Activated naive CD4-positive, alpha-beta T cell treated with anti-CD3 and anti-CD28 coated beads for 36 hours (primary cell): Measurements from ENCODE around the gene SMIM27. TPM values are rescaled to one million over a fixed set of nuclear protein-coding genes. Genes with fewer than 3 reads are reported as not detected.
A peak's percentile ranks its signal among the peaks of the same experiment; 100 is the strongest.
"Not testable (repeated sequence)": the region's sequence is repeated elsewhere in the genome, so short reads cannot be mapped to it uniquely, and the experiment has no call there.

Source experiments
- CTCF ChIA-PET: fragments of 350-600 bp; sonication (Branson Sonifier 250); formaldehyde crosslinking; loops from one replicate; lab custom pipeline; 2021; ENCODE audit warnings: antibody characterized with exemption; lab: Charles Lee
- DNase-seq: peaks from one replicate; pipeline ENCODE4 v3.0.0-alpha.2; 2020
- H3K27ac Mint-ChIP-seq: one replicate; pipeline ENCODE4 v1.8.0; 2021; ENCODE audit warnings: mild to moderate bottlenecking, mixed read lengths
- H3K27me3 Mint-ChIP-seq: one replicate; pipeline ENCODE4 v1.8.0; 2021; ENCODE audit warnings: low read depth, mixed read lengths
- H3K36me3 Mint-ChIP-seq: one replicate; pipeline ENCODE4 v1.8.0; 2021; ENCODE audit warnings: low read depth, mixed read lengths
- H3K4me1 Mint-ChIP-seq: one replicate; pipeline ENCODE4 v1.8.0; 2021; ENCODE audit warnings: low read depth, mixed read lengths
- H3K4me3 Mint-ChIP-seq: one replicate; pipeline ENCODE4 v1.8.0; 2021; ENCODE audit warnings: mild to moderate bottlenecking, moderate library complexity, mixed read lengths
- H3K9me3 Mint-ChIP-seq: one replicate; pipeline ENCODE4 v1.8.0; 2021; ENCODE audit warnings: mixed read lengths
- intact Hi-C: fragments of 100-400 bp; cut with micrococcal nuclease; formaldehyde crosslinking; loops from one replicate; pipeline ENCODE4 v1.15.1; 2023
- total RNA-seq, 2 experiments: library from RNA; stranded (reverse); gene quantifications; one replicate each; pipeline ENCODE4 v1.2.3, GENCODE V29; 2021

The SMIM27 gene
- total RNA-seq = 10 to 100 TPM; 25.8 to 27.1 TPM

DNA sequence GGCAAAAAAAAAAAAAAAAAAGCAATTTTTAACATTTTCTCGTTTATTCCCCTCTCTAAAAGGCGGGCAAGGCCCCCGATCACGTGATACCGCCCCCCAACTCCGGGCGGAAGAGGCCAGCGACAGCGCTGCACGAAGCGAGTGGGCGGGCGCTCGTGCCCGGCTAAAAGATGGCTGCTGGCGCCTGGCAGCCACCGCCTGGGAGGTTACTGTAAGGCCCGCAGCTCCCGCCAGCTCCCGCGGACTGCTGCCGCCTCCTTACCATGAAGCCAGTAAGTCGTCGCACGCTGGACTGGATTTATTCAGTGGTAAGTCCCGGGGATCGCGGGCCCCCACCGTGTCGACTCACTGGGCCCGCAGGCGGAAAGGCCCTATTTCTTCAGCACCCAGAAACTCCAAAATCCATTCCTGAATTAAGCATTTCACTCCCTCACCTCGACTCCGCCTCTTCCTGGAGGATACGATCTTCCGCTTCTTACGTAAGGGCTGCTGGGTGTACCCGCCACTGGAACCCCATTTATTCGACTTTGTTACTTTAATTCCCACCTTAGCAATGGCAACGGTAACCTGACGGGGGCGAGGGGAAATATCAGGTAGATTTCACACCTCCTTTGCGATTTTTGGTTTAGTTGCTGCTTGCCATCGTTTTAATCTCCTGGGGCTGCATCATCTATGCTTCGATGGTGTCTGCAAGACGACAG is at the start of gene SMIM27, which contains the start of gene TOPORS:
TSS of gene SMIM27 (plus strand) at position 156 of the 701 bp plus-strand sequence. CDS start at position 264, 108 bp downstream.
TSS of gene TOPORS (minus strand) at position 415 of the 701 bp plus-strand sequence. CDS start at position 265, 150 bp downstream.
- Mint-ChIP-seq H3K4me1 (peaks cover 43% of the 10 kb centered on the region), H3K9me3 (no peaks in the 10 kb centered on the region), H3K27ac (peak within 1 kb of the TSS; percentile 99), H3K27me3 (no peaks in the 10 kb centered on the region), H3K36me3 (peaks cover 36% of the 10 kb centered on the region), H3K4me3 (peak within 1 kb of the TSS; percentile 95)
- CTCF ChIA-PET = interaction anchor here (0.6 to 3.1 kb wide), 5 partner anchors 9 to 580 kb away, joined by 3 to 12 read pairs (median 10); partner anchors contain the start of genes NDUFB6 and RIGI
- intact Hi-C loops = loop anchor here (1.0 to 10.0 kb wide), 9 partner anchors 9 to 902 kb away; partner anchors contain the start of genes ACO1, APTX, BAG1 and NFX1
- DNase-seq = peak; percentile 91

DNA sequence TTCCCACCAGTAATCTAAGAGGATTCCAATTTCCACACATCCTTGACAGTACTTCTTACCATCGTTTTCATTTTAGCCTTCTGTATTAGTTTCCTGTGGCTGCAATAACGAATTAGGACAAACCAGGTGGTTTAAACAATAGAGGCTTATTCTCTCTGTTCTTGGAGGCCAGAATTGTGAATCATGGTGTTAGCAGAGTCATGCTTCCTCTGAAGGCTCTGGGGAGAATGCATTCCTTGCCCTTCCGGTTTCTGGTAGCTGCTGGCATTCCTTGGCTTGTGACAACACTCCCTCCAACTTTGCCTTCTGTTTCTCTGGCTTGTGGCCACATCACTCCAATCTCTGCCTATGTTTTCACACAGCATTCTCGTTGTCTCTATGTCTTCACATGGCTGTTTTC is 49.7 kb upstream of the SMIM27 start:
- no peaks in the 10 kb centered on the region for H3K9me3 Mint-ChIP-seq
- H3K27ac Mint-ChIP-seq = no peak overlapping the region
- H3K4me3 Mint-ChIP-seq = no peak overlapping the region
- intact Hi-C loops = no loop called here
- H3K36me3 Mint-ChIP-seq = peaks cover 12% of the 10 kb centered on the region
- CTCF ChIA-PET = no interaction called here
- H3K4me1 Mint-ChIP-seq = peaks cover 2% of the 10 kb centered on the region
- H3K27me3 Mint-ChIP-seq = no peaks in the 10 kb centered on the region
- DNase-seq = no peak

DNA sequence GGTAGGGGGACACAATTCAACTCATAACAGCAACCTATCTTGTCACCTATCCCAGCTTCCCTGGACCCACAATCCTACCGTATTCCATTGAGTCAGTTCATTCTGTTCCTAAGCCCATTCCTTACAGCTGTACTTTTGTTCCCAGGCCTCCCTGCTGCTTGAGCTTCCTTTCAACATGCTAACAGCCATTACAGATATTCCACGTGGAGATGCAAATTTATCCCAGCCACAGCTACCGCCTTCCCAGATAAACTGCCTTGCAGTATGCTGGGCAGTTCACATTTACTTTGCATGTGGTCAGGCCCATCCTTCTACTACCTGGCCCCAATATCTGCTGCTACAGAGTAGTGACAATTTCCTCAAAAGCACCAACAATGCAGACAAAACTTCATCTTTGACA is 49.1 kb upstream of the SMIM27 start:
- intact Hi-C loops = no loop called here
- no peak for DNase-seq
- H3K27ac Mint-ChIP-seq = no peak overlapping the region
- H3K36me3 Mint-ChIP-seq = peaks cover 10% of the 10 kb centered on the region
- H3K4me1 Mint-ChIP-seq = peaks cover 2% of the 10 kb centered on the region
- H3K27me3 Mint-ChIP-seq = no peaks in the 10 kb centered on the region
- H3K4me3 Mint-ChIP-seq = no peak overlapping the region
- CTCF ChIA-PET = no interaction called here
- H3K9me3 Mint-ChIP-seq = no peaks in the 10 kb centered on the region

DNA sequence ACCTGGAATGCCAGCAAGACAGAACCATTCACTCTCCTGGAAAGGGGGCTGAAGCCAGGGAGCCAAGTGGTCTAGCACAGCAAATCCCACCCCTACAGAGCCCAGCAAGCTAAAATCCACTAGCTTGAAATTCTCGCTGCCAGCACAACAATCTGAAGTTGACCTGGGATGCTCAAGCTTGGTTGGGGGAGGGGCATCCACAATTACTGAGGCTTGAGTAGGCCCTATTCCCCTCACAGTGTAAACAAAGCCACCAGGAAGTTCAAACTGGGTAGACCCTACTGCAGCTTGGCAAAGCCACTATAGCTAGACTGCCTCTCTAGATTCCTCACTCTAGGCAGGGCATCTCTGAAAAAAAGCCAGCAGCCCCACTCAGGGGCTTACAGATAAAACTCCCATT is 43.4 kb upstream of the SMIM27 start:
- H3K27me3 Mint-ChIP-seq = no peaks in the 10 kb centered on the region
- H3K36me3 Mint-ChIP-seq = no peaks in the 10 kb centered on the region
- DNase-seq = no peak
- peaks cover under 1% of the 10 kb centered on the region for H3K9me3 Mint-ChIP-seq
- intact Hi-C loops = no loop called here
- peaks cover 38% of the 10 kb centered on the region for H3K4me1 Mint-ChIP-seq
- no peak overlapping the region for H3K27ac Mint-ChIP-seq
- H3K4me3 Mint-ChIP-seq = no peak overlapping the region
- CTCF ChIA-PET = interaction anchor here (1.1 to 3.9 kb wide), 4 partner anchors 15 to 130 kb away, joined by 3 to 14 read pairs (median 4); no protein-coding TSS in a partner anchor

- H3K4me3 Mint-ChIP-seq = no peak overlapping the region
- peaks cover 26% of the 10 kb centered on the region for H3K4me1 Mint-ChIP-seq
- DNase-seq = no peak
- intact Hi-C loops = no loop called here
- CTCF ChIA-PET = no interaction called here
- peaks cover 17% of the 10 kb centered on the region for H3K36me3 Mint-ChIP-seq
- no peaks in the 10 kb centered on the region for H3K27me3 Mint-ChIP-seq
- no peak overlapping the region for H3K27ac Mint-ChIP-seq
- peaks cover 9% of the 10 kb centered on the region for H3K9me3 Mint-ChIP-seq
These were observed 35.9 kb upstream of the SMIM27 start for GRCh38 chr9:32516241-32516640.

GRCh38 chr9:32518276-32518675 is 33.9 kb upstream of the SMIM27 start:
- CTCF ChIA-PET = no interaction called here
- H3K9me3 Mint-ChIP-seq = peaks cover 13% of the 10 kb centered on the region
- intact Hi-C loops = no loop called here
- peaks cover 14% of the 10 kb centered on the region for H3K4me1 Mint-ChIP-seq
- peaks cover 20% of the 10 kb centered on the region for H3K36me3 Mint-ChIP-seq
- no peaks in the 10 kb centered on the region for H3K27me3 Mint-ChIP-seq
- no peak for DNase-seq
- no peak overlapping the region for H3K4me3 Mint-ChIP-seq
- no peak overlapping the region for H3K27ac Mint-ChIP-seq

DNA sequence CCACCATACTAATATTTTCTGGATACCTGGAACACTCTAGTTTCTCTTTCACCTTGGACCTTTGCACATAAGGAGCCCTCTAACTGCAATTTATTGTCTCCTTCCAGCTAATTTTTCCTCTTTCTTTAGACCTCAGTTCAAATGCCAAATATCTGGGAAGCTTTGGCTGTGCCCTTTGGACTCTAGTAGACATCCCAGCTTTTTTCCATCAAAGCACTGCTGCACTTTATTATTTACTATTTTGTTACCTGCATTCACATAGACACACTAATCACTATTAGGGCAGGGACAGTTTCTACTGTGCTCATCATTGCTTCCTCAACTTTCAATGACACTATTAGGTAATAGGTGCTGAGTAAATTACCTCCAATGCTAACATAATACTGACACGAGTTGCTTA is 28.2 kb upstream of the SMIM27 start:
- intact Hi-C loops = no loop called here
- Mint-ChIP-seq H3K27ac (no peak overlapping the region), H3K27me3 (no peaks in the 10 kb centered on the region), H3K4me1 (peaks cover 32% of the 10 kb centered on the region), H3K9me3 (peaks cover 10% of the 10 kb centered on the region), H3K4me3 (no peak overlapping the region), H3K36me3 (peaks cover 16% of the 10 kb centered on the region)
- CTCF ChIA-PET = interaction anchor here (1.2 kb wide), 1 partner anchor 15 kb away, joined by 3 read pairs; no protein-coding TSS in a partner anchor
- DNase-seq = no peak

DNA sequence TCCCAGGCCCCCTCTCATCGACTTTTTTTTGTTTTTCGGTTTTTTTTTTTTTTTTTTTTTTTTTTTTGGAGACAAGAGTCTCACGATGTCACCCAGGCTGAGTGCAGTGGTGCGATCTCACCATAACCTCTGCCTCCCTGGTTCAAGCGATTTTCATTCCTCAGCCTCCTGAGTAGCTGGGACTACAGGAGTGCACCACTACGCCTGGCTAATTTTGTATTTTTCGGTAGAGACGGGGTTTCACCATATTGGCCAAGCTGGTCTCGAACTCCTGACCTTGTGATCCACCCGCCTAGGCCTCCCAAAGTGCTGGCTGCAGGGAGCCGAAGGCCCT is 27.6 kb upstream of the SMIM27 start:
- H3K4me1 Mint-ChIP-seq = peaks cover 32% of the 10 kb centered on the region
- DNase-seq, H3K27me3 Mint-ChIP-seq, intact Hi-C loops, H3K27ac Mint-ChIP-seq: not testable (repeated sequence)
- peak overlapping the region; percentile 77 for H3K4me3 Mint-ChIP-seq
- CTCF ChIA-PET = interaction anchor here (1.0 to 2.9 kb wide), 3 partner anchors 13 to 145 kb away, joined by 3 to 33 read pairs (median 3); no protein-coding TSS in a partner anchor
- H3K9me3 Mint-ChIP-seq = peaks cover 10% of the 10 kb centered on the region
- peaks cover 16% of the 10 kb centered on the region for H3K36me3 Mint-ChIP-seq

DNA sequence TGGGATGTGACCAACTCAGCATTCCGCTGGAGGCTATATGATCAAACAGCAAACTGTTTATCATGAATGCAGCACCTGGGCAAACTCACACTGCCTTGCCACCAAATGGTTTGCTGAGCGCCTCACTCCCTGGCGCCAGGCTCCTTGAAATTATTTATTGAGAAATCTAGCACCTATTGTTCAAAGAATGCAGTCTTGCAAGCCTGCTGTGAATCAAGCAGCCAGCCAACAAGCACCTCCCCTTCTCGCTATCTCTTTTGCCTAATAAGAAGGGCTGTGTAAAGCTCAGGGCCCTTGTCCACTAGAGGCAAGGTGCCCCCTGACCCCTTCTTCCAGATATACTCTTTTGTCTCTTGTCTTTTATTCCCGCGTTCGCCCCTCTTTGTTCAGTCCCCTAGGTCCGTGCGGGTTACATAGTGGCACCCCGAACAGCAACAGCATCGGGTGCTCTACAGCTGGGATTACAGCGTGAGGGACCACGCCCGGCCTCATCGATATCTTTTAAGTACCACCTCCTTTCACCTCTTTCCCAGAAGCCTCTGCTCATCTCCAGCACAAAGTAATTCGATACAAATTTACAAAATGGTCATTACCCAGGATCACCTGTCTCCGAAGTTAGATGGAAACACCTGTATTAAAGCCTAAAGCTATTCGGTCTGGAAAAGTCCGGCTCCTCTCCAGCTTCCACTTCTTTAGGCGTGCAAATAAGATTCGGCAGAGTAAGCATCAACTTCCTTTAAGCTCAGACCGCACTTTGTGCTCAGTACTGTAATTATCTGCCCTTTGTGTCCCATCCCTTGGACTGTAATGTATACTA is 27.0 kb upstream of the SMIM27 start:
- Mint-ChIP-seq H3K27me3 (no peaks in the 10 kb centered on the region), H3K4me1 (peaks cover 32% of the 10 kb centered on the region), H3K4me3 (peak overlapping the region; percentile 77), H3K36me3 (peaks cover 15% of the 10 kb centered on the region), H3K9me3 (peaks cover 10% of the 10 kb centered on the region), H3K27ac (peak overlapping the region; percentile 84)
- CTCF ChIA-PET = interaction anchor here (1.0 to 2.9 kb wide), 11 partner anchors 9 to 443 kb away, joined by 3 to 33 read pairs (median 4); partner anchors contain the start of genes ACO1 and NDUFB6
- intact Hi-C loops = loop anchor here (5.0 kb wide), 1 partner anchor 642 kb away; the partner anchor contains the start of gene B4GALT1
- DNase-seq = peak; percentile 18

- peak overlapping the region; percentile 84 for H3K27ac Mint-ChIP-seq
These were observed 26.5 kb upstream of the SMIM27 start for GRCh38 chr9:32525709-32526030.

GRCh38 chr9:32526041-32526706 is 26.0 kb upstream of the SMIM27 start, which contains the start of gene RIGI:
TSS of gene RIGI (minus strand) at chr9:32526196. CDS start at chr9:32526166, 30 bp downstream.
- DNase-seq = peak; percentile 90
- Mint-ChIP-seq H3K27me3 (no peaks in the 10 kb centered on the region), H3K27ac (peak within 1 kb of the TSS; percentile 84), H3K9me3 (peaks cover 10% of the 10 kb centered on the region), H3K36me3 (peaks cover 13% of the 10 kb centered on the region), H3K4me3 (peak within 1 kb of the TSS; percentile 77), H3K4me1 (peaks cover 32% of the 10 kb centered on the region)
- intact Hi-C loops = loop anchor here (1.0 to 5.0 kb wide), 5 partner anchors 25 to 641 kb away; partner anchors contain the start of genes ACO1 and B4GALT1
- CTCF ChIA-PET = interaction anchor here (0.7 to 2.9 kb wide), 17 partner anchors 8 to 442 kb away, joined by 3 to 33 read pairs (median 3); partner anchors contain the start of genes ACO1 and NDUFB6

More at GRCh38 chr9:32525709-32526030, 26.5 kb upstream of the SMIM27 start:
- H3K36me3 Mint-ChIP-seq = peaks cover 13% of the 10 kb centered on the region
- H3K4me1 Mint-ChIP-seq = peaks cover 32% of the 10 kb centered on the region
- H3K27me3 Mint-ChIP-seq = no peaks in the 10 kb centered on the region
- DNase-seq = no peak
- intact Hi-C loops = loop anchor here (1.0 to 5.0 kb wide), 5 partner anchors 26 to 642 kb away; partner anchors contain the start of genes ACO1 and B4GALT1
- CTCF ChIA-PET = interaction anchor here (0.9 to 2.9 kb wide), 15 partner anchors 8 to 442 kb away, joined by 3 to 33 read pairs (median 4); partner anchors contain the start of genes ACO1 and NDUFB6
- peaks cover 10% of the 10 kb centered on the region for H3K9me3 Mint-ChIP-seq
- H3K4me3 Mint-ChIP-seq = peak overlapping the region; percentile 77
